Brain microvascular endothelial cell (primary cell): ENCODE results near the gene ZNF830.
"Not testable (repeated sequence)": the region's sequence is repeated elsewhere in the genome, so short reads cannot be mapped to it uniquely, and the experiment has no call there.

Source experiments
- DNase-seq: peaks from one replicate; pipeline ENCODE4 v3.0.0-alpha.2; 2020
- H3K27ac ChIP-seq: fragments of 250-450 bp; sonication (Bioruptor Pico); 2 replicates; pipeline ENCODE4 v1.5.1; 2020; ENCODE audit warnings: mild to moderate bottlenecking, moderate library complexity
- H3K27me3 ChIP-seq: fragments of 250-450 bp; sonication (Bioruptor Pico); replicated peaks from 2 replicates; pipeline ENCODE4 v1.5.1; 2020; ENCODE audit warnings: mild to moderate bottlenecking
- H3K36me3 ChIP-seq: fragments of 250-450 bp; sonication (Bioruptor Pico); replicated peaks from 2 replicates; pipeline ENCODE4 v1.5.1; 2020; ENCODE audit warnings: mild to moderate bottlenecking
- H3K4me3 ChIP-seq: 2 replicates; pipeline ENCODE4 v1.5.1; 2011; ENCODE audit warnings: low read depth, mild to moderate bottlenecking, control low read depth, low read length, moderate library complexity
- CTCF ChIP-seq: IDR thresholded peaks from 2 replicates; pipeline ENCODE4 v1.5.1; 2011; ENCODE audit warnings: low read depth, mild to moderate bottlenecking, moderate library complexity, low read length, control low read depth, inconsistent platforms; ENCODE audit errors: missing control alignments
- in situ Hi-C: cut with HindIII; loops from 2 replicates; pipeline ENCODE4 v1.10.0; 2017; ENCODE audit warnings: low sequenced_read_pairs, low pct_ligation_motif_present

Gene ZNF830

GRCh38 chr17:34926661-34927060 is 34.7 kb upstream of the ZNF830 start:
- no peak for DNase-seq
- no peak for TF ChIP-seq CTCF
- Histone ChIP-seq H3K27ac (no peak overlapping the region), H3K4me3 (no peak overlapping the region), H3K27me3 (no peaks in the 10 kb centered on the region), H3K36me3 (no peaks in the 10 kb centered on the region)
- in situ Hi-C loops: no loop called here

GRCh38 chr17:34930283-34930682 is 31.1 kb upstream of the ZNF830 start:
- in situ Hi-C loops: no loop called here
- H3K27me3 ChIP-seq: no peaks in the 10 kb centered on the region
- H3K27ac ChIP-seq: no peak overlapping the region
- no peak for TF ChIP-seq CTCF
- H3K36me3 ChIP-seq: no peaks in the 10 kb centered on the region
- H3K4me3 ChIP-seq: no peak overlapping the region
- no peak for DNase-seq

- H3K4me3 ChIP-seq, H3K36me3 ChIP-seq, DNase-seq, in situ Hi-C loops, H3K27ac ChIP-seq, H3K27me3 ChIP-seq: not testable (repeated sequence)
Observed at GRCh38 chr17:34950780-34951179, 10.6 kb upstream of the ZNF830 start.

- DNase-seq: no peak
- Histone ChIP-seq H3K27me3 (no peaks in the 10 kb centered on the region), H3K27ac (no peak overlapping the region), H3K36me3 (no peaks in the 10 kb centered on the region), H3K4me3 (no peak overlapping the region)
- in situ Hi-C loops: no loop called here
- TF ChIP-seq CTCF: no peak
Observed at GRCh38 chr17:34958438-34958837, 2.9 kb upstream of the ZNF830 start.

GRCh38 chr17:34974179-34974578 is 12.8 kb downstream of the ZNF830 start:
- TF ChIP-seq CTCF: no peak
- H3K27ac ChIP-seq: no peak overlapping the region
- H3K4me3 ChIP-seq: no peak overlapping the region
- no peaks in the 10 kb centered on the region for H3K27me3 ChIP-seq
- no peaks in the 10 kb centered on the region for H3K36me3 ChIP-seq
- DNase-seq: no peak
- in situ Hi-C loops: no loop called here

- Histone ChIP-seq H3K4me3 (no peak overlapping the region), H3K36me3 (no peaks in the 10 kb centered on the region), H3K27me3 (no peaks in the 10 kb centered on the region), H3K27ac (no peak overlapping the region)
- no peak for TF ChIP-seq CTCF
- in situ Hi-C loops: no loop called here
- no peak for DNase-seq
Observed at GRCh38 chr17:34974794-34975785, 13.8 kb downstream of the ZNF830 start.
